Brain microvascular endothelial cell (primary cell): ENCODE results near the gene SDK1.

Experiments
- DNase-seq: peaks from one replicate; pipeline ENCODE4 v3.0.0-alpha.2; 2020
- H3K27ac ChIP-seq: fragments of 250-450 bp; sonication (Bioruptor Pico); 2 replicates; pipeline ENCODE4 v1.5.1; 2020; ENCODE audit warnings: mild to moderate bottlenecking, moderate library complexity
- H3K27me3 ChIP-seq: fragments of 250-450 bp; sonication (Bioruptor Pico); replicated peaks from 2 replicates; pipeline ENCODE4 v1.5.1; 2020; ENCODE audit warnings: mild to moderate bottlenecking
- H3K36me3 ChIP-seq: fragments of 250-450 bp; sonication (Bioruptor Pico); replicated peaks from 2 replicates; pipeline ENCODE4 v1.5.1; 2020; ENCODE audit warnings: mild to moderate bottlenecking
- H3K4me3 ChIP-seq: 2 replicates; pipeline ENCODE4 v1.5.1; 2011; ENCODE audit warnings: low read depth, mild to moderate bottlenecking, control low read depth, low read length, moderate library complexity
- in situ Hi-C: cut with HindIII; loops from 2 replicates; pipeline ENCODE4 v1.10.0; 2017; ENCODE audit warnings: low sequenced_read_pairs, low pct_ligation_motif_present
- TF ChIP-seq, protein P1 (sequence below): IDR thresholded peaks from 2 replicates; pipeline ENCODE4 v1.5.1; 2011; ENCODE audit warnings: low read depth, mild to moderate bottlenecking, moderate library complexity, low read length, control low read depth, inconsistent platforms; ENCODE audit errors: missing control alignments

SDK1 gene

DNA sequence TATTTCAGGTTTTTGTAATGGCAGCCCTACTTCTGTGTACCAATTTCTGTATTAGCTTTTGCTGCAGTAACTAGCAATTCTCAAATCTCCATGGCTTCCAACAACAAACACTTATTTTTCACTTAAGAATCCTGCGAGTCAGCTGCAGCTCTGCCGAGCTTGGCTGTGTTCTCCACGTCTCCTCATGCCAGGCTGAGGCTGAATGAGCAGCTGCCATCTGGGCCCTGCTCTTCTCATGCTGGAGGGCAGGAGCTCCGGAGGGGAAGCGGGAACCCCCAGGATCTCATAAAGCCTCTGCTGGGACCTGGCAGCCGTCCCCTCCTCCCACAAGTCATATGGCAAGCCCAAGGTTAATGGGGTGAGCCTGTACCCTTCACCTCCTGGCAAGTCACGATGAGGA is 591.1 kb downstream of the SDK1 start:
- TF ChIP-seq, protein P1, sequence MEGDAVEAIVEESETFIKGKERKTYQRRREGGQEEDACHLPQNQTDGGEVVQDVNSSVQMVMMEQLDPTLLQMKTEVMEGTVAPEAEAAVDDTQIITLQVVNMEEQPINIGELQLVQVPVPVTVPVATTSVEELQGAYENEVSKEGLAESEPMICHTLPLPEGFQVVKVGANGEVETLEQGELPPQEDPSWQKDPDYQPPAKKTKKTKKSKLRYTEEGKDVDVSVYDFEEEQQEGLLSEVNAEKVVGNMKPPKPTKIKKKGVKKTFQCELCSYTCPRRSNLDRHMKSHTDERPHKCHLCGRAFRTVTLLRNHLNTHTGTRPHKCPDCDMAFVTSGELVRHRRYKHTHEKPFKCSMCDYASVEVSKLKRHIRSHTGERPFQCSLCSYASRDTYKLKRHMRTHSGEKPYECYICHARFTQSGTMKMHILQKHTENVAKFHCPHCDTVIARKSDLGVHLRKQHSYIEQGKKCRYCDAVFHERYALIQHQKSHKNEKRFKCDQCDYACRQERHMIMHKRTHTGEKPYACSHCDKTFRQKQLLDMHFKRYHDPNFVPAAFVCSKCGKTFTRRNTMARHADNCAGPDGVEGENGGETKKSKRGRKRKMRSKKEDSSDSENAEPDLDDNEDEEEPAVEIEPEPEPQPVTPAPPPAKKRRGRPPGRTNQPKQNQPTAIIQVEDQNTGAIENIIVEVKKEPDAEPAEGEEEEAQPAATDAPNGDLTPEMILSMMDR = no peak
- Histone ChIP-seq H3K27ac (no peak overlapping the region), H3K27me3 (no peaks in the 10 kb centered on the region), H3K4me3 (no peak overlapping the region), H3K36me3 (no peaks in the 10 kb centered on the region)
- no peak for DNase-seq
- in situ Hi-C loops = no loop called here

DNA sequence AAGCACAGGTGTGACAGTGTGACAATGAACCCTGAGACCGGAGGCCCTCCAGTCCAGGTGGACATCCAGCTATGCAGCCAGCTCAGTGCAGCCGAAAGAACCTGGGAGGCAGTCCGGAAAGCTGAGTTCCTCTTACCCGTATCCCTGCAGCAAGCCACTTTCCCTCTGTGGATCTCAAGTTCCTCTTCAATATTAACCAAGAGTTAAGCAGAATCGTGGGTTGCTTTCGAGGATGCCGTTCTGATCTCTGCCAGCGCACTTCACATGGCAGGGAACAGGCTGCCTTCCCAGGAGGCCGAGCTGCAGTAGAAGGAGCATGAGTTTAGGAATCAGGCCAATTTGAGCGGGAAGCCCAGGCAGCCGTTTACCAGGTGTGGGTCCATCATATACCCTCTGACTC is 591.6 kb downstream of the SDK1 start:
- in situ Hi-C loops = no loop called here
- Histone ChIP-seq H3K27ac (no peak overlapping the region), H3K4me3 (no peak overlapping the region), H3K27me3 (no peaks in the 10 kb centered on the region), H3K36me3 (no peaks in the 10 kb centered on the region)
- TF ChIP-seq, protein P1 = no peak
- DNase-seq = no peak

DNA sequence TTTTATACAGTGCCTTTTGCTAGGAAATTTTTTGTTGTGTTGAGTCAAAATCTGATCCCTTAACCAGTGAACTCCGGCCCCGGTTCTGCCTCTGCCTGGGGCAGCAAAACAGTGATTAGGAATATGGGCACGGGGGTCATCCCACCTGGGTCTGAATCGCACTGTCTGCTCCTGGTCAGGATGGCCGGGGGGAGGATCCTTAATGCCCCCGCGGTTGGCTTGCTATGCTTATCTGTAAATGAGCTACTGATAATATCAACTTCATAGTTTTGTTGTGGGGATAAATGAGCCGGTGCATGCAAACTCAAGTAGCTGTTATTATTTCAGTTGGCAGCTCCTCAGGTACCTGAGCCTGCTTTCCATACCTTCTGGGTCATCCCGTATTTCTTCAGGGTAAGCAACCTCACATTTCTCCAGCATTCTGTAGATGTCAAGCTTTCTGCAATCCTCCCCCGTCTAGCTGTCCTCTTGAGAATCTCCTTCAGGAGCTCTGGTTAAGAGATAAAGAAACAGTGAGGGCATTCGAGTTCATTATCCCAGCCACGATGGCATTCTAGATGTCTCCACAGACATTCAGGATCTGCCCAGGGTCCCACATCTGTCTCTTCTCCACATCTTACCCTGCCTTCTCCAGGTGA is 592.2 kb downstream of the SDK1 start:
- TF ChIP-seq, protein P1 = no peak
- no peaks in the 10 kb centered on the region for H3K27me3 ChIP-seq
- no peak overlapping the region for H3K27ac ChIP-seq
- H3K36me3 ChIP-seq = no peaks in the 10 kb centered on the region
- in situ Hi-C loops = no loop called here
- no peak for DNase-seq
- no peak overlapping the region for H3K4me3 ChIP-seq

DNA sequence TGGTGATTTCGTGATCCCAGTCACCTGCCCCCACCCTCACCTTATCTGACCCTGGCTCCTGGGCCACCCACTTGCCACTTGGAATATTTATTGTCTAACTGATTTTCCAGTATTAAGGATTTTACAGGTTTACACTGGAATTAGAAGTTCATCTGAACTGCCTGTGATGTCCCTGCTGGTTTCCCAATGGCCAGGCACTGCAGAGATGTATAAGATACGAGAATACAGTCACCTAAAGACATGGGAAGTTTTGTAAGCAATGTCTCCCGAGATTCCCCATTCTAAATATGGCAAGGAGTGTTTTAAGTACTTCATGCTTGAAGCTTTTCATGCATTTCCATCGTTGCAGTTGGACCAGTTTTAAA is 592.7 kb downstream of the SDK1 start:
- in situ Hi-C loops = no loop called here
- H3K36me3 ChIP-seq = no peaks in the 10 kb centered on the region
- TF ChIP-seq, protein P1 = no peak

DNA sequence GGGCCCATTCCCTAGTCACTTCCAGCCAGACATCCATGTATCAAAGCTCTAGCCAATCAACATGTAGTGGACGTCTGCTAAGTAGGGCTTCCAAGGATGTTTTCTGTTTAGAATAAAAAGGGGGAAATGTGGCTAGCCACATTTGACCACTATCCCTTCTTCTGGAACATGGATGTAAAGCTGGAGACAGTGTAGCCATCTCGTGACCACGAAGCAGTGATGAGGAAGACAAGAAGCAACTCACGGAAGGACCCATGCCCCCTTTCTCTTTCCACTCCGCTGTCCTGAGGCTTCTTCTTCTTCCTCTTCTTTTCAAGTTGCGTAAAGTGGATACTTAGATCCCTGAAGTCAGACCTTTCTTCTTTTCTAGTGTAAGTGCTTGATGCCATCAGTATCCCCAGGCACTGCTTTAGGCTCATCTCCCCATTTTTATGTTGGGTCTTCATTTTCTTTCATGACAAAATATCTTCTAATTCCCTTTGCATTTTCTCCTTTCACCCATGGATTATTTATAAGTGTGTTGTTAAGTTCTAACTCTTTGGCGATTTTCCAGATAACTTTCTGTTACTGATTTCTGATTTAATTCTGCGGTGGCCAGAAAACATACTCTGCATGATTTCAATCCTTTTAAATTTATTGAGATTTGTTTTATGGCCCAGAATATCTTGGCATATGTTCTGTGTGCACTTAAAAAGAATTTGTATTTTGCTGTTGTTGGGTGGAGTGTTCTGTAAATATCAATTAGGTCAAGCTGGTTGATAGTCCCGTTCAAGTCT is 594.5 kb downstream of the SDK1 start:
- no peaks in the 10 kb centered on the region for H3K27me3 ChIP-seq
- no peak overlapping the region for H3K27ac ChIP-seq
- TF ChIP-seq, protein P1 = no peak
- in situ Hi-C loops = no loop called here
- DNase-seq = no peak
- no peaks in the 10 kb centered on the region for H3K36me3 ChIP-seq
- no peak overlapping the region for H3K4me3 ChIP-seq

More for the DNA sequence above, 592.7 kb downstream of the SDK1 start:
- H3K27me3 ChIP-seq = no peaks in the 10 kb centered on the region
- DNase-seq = no peak
- no peak overlapping the region for H3K27ac ChIP-seq
- H3K4me3 ChIP-seq = no peak overlapping the region
